Measurements from ENCODE around the gene RPUSD1.
"Not testable (repeated sequence)": the region's sequence is repeated elsewhere in the genome, so short reads cannot be mapped to it uniquely, and the experiment has no call there.

The RPUSD1 gene

GRCh38 chr16:764184-764750, 23.9 kb downstream of the RPUSD1 start:
- DNase-seq: no peak

- no peak for DNase-seq
Measured at GRCh38 chr16:763369-764183, 24.6 kb downstream of the RPUSD1 start.

GRCh38 chr16:762595-763268, 25.4 kb downstream of the RPUSD1 start:
- no peak for DNase-seq

- DNase-seq: no peak
Measured at GRCh38 chr16:761625-762513, 26.3 kb downstream of the RPUSD1 start.

- DNase-seq: no peak
Measured at GRCh38 chr16:760545-761343, 27.4 kb downstream of the RPUSD1 start, which contains the start of gene MSLN. Gene MSLN, plus strand, starts transcription at chr16:760734. Its CDS starts 1,947 bp downstream, at chr16:762681.

- no peak for DNase-seq
Measured at GRCh38 chr16:760065-760464, 28.1 kb downstream of the RPUSD1 start.

- no peak for DNase-seq
Measured at GRCh38 chr16:759110-759910, 28.9 kb downstream of the RPUSD1 start.

GRCh38 chr16:756428-756827, 31.8 kb downstream of the RPUSD1 start:
- DNase-seq: no peak

- no peak for DNase-seq
Measured at GRCh38 chr16:754656-755055, 33.5 kb downstream of the RPUSD1 start.

- not testable (repeated sequence) for DNase-seq
Measured at GRCh38 chr16:754121-754607, 34.0 kb downstream of the RPUSD1 start.

GRCh38 chr16:752007-752312, 36.2 kb downstream of the RPUSD1 start:
- DNase-seq: no peak

- DNase-seq: no peak
Measured at GRCh38 chr16:751152-752006, 36.8 kb downstream of the RPUSD1 start.

- no peak for DNase-seq
Measured at GRCh38 chr16:750485-750884, 37.7 kb downstream of the RPUSD1 start.

GRCh38 chr16:749010-749409, 39.2 kb downstream of the RPUSD1 start:
- DNase-seq: no peak

GRCh38 chr16:747978-748746, 40.0 kb downstream of the RPUSD1 start:
- no peak for DNase-seq

- no peak for DNase-seq
Measured at GRCh38 chr16:746637-747036, 41.5 kb downstream of the RPUSD1 start.

GRCh38 chr16:745739-746138, 42.4 kb downstream of the RPUSD1 start:
- DNase-seq: no peak

GRCh38 chr16:743794-744500, 44.2 kb downstream of the RPUSD1 start:
- DNase-seq: no peak

- not testable (repeated sequence) for DNase-seq
Measured at GRCh38 chr16:742894-743293, 45.3 kb downstream of the RPUSD1 start.

All from NCI-H2029 (cell line).